HG02970 (cell line): ENCODE results near the gene RBM20.
"Not testable (repeated sequence)": the region's sequence is repeated elsewhere in the genome, so short reads cannot be mapped to it uniquely, and the experiment has no call there.

ENCODE experiments used
- ATAC-seq: cut with Tn5 transposase; IDR thresholded peaks from one replicate; pipeline ENCODE4 v1.9.1; 2021; ENCODE audit warnings: mild to moderate bottlenecking, moderate library complexity, moderate number of reproducible peaks; ENCODE audit not compliant: unreplicated experiment, low FRiP score

Gene RBM20

GRCh38 chr10:110727785-110728184, 83.6 kb downstream of the RBM20 start:
- ATAC-seq = not testable (repeated sequence)

GRCh38 chr10:110730345-110731050, 86.4 kb downstream of the RBM20 start:
- no peak for ATAC-seq

- ATAC-seq = no peak
Observed at GRCh38 chr10:110733218-110733952, 89.2 kb downstream of the RBM20 start.

GRCh38 chr10:110735620-110736027, 91.5 kb downstream of the RBM20 start:
- no peak for ATAC-seq

GRCh38 chr10:110737886-110738634, 93.9 kb downstream of the RBM20 start:
- ATAC-seq = no peak

- no peak for ATAC-seq
Observed at GRCh38 chr10:110739811-110740271, 95.7 kb downstream of the RBM20 start.

- ATAC-seq = no peak
Observed at GRCh38 chr10:110742801-110743200, 98.7 kb downstream of the RBM20 start.

GRCh38 chr10:110744782-110745181, 100.6 kb downstream of the RBM20 start:
- ATAC-seq = no peak

GRCh38 chr10:110746254-110746826, 102.2 kb downstream of the RBM20 start:
- no peak for ATAC-seq

GRCh38 chr10:110746969-110747608, 103.0 kb downstream of the RBM20 start:
- no peak for ATAC-seq

- no peak for ATAC-seq
Observed at GRCh38 chr10:110747609-110748464, 103.7 kb downstream of the RBM20 start.

- no peak for ATAC-seq
Observed at GRCh38 chr10:110748970-110749369, 104.8 kb downstream of the RBM20 start.

- no peak for ATAC-seq
Observed at GRCh38 chr10:110750931-110751330, 106.8 kb downstream of the RBM20 start.

GRCh38 chr10:110751850-110752249, 107.7 kb downstream of the RBM20 start:
- no peak for ATAC-seq

- no peak for ATAC-seq
Observed at GRCh38 chr10:110753462-110753861, 109.3 kb downstream of the RBM20 start.

GRCh38 chr10:110754375-110755105, 110.4 kb downstream of the RBM20 start:
- ATAC-seq = no peak

GRCh38 chr10:110755781-110756180, 111.6 kb downstream of the RBM20 start:
- no peak for ATAC-seq

- ATAC-seq = no peak
Observed at GRCh38 chr10:110756876-110757275, 112.7 kb downstream of the RBM20 start.

GRCh38 chr10:110757586-110757985, 113.5 kb downstream of the RBM20 start:
- ATAC-seq = no peak
